ENCODE measurements around the gene LKAAEAR1.

LKAAEAR1 gene

GRCh38 chr20:64104667-64105451 lies 20.7 kb upstream of the LKAAEAR1 start:
- Mint-ChIP-seq H3K4me1 (peaks cover 23% of the 10 kb centered on the region), H3K27ac (peak overlapping the region; percentile 51), H3K9me3 (no peaks in the 10 kb centered on the region), H3K27me3 (peaks cover 4% of the 10 kb centered on the region), H3K36me3 (no peaks in the 10 kb centered on the region), H3K4me3 (no peak overlapping the region)

GRCh38 chr20:64103871-64104666 lies 19.9 kb upstream of the LKAAEAR1 start:
- H3K27ac Mint-ChIP-seq: no peak overlapping the region
- peaks cover 4% of the 10 kb centered on the region for H3K27me3 Mint-ChIP-seq
- H3K36me3 Mint-ChIP-seq: no peaks in the 10 kb centered on the region
- H3K4me1 Mint-ChIP-seq: peaks cover 23% of the 10 kb centered on the region
- H3K4me3 Mint-ChIP-seq: no peak overlapping the region
- no peaks in the 10 kb centered on the region for H3K9me3 Mint-ChIP-seq

GRCh38 chr20:64102647-64103354 lies 18.6 kb upstream of the LKAAEAR1 start:
- Mint-ChIP-seq H3K4me1 (peaks cover 19% of the 10 kb centered on the region), H3K36me3 (no peaks in the 10 kb centered on the region), H3K4me3 (peak overlapping the region; percentile 66), H3K27me3 (peaks cover 4% of the 10 kb centered on the region), H3K27ac (no peak overlapping the region), H3K9me3 (no peaks in the 10 kb centered on the region)

- Mint-ChIP-seq H3K4me1 (peaks cover 19% of the 10 kb centered on the region), H3K27me3 (peaks cover 4% of the 10 kb centered on the region), H3K4me3 (peak overlapping the region; percentile 73), H3K9me3 (no peaks in the 10 kb centered on the region), H3K27ac (no peak overlapping the region), H3K36me3 (no peaks in the 10 kb centered on the region)
Observed at GRCh38 chr20:64101731-64102621, 17.8 kb upstream of the LKAAEAR1 start.

GRCh38 chr20:64100946-64101688 lies 16.9 kb upstream of the LKAAEAR1 start:
- Mint-ChIP-seq H3K36me3 (no peaks in the 10 kb centered on the region), H3K4me1 (peaks cover 13% of the 10 kb centered on the region), H3K9me3 (no peaks in the 10 kb centered on the region), H3K4me3 (peak overlapping the region; percentile 73), H3K27me3 (peaks cover 4% of the 10 kb centered on the region), H3K27ac (no peak overlapping the region)

GRCh38 chr20:64100566-64100888 lies 16.3 kb upstream of the LKAAEAR1 start:
- H3K4me1 Mint-ChIP-seq: peaks cover 12% of the 10 kb centered on the region
- no peaks in the 10 kb centered on the region for H3K36me3 Mint-ChIP-seq
- peaks cover 4% of the 10 kb centered on the region for H3K27me3 Mint-ChIP-seq
- no peak overlapping the region for H3K4me3 Mint-ChIP-seq
- H3K27ac Mint-ChIP-seq: no peak overlapping the region
- no peaks in the 10 kb centered on the region for H3K9me3 Mint-ChIP-seq

GRCh38 chr20:64099880-64100565 lies 15.8 kb upstream of the LKAAEAR1 start:
- Mint-ChIP-seq H3K27ac (no peak overlapping the region), H3K4me3 (no peak overlapping the region), H3K9me3 (no peaks in the 10 kb centered on the region), H3K4me1 (peaks cover 12% of the 10 kb centered on the region), H3K27me3 (peaks cover 4% of the 10 kb centered on the region), H3K36me3 (no peaks in the 10 kb centered on the region)

GRCh38 chr20:64099086-64099786 lies 15.0 kb upstream of the LKAAEAR1 start:
- no peaks in the 10 kb centered on the region for H3K9me3 Mint-ChIP-seq

GRCh38 chr20:64098471-64099013 lies 14.3 kb upstream of the LKAAEAR1 start:
- Mint-ChIP-seq H3K36me3 (no peaks in the 10 kb centered on the region), H3K9me3 (no peaks in the 10 kb centered on the region), H3K27me3 (peaks cover 3% of the 10 kb centered on the region), H3K4me3 (no peak overlapping the region), H3K27ac (no peak overlapping the region), H3K4me1 (peaks cover 12% of the 10 kb centered on the region)

More at GRCh38 chr20:64099086-64099786, 15.0 kb upstream of the LKAAEAR1 start:
- H3K4me1 Mint-ChIP-seq: peaks cover 12% of the 10 kb centered on the region
- no peak overlapping the region for H3K27ac Mint-ChIP-seq
- peaks cover 4% of the 10 kb centered on the region for H3K27me3 Mint-ChIP-seq
- H3K4me3 Mint-ChIP-seq: no peak overlapping the region
- H3K36me3 Mint-ChIP-seq: no peaks in the 10 kb centered on the region

GRCh38 chr20:64096535-64096934 lies 12.3 kb upstream of the LKAAEAR1 start:
- no peak overlapping the region for H3K4me3 Mint-ChIP-seq
- H3K4me1 Mint-ChIP-seq: peaks cover 15% of the 10 kb centered on the region
- no peaks in the 10 kb centered on the region for H3K36me3 Mint-ChIP-seq
- no peaks in the 10 kb centered on the region for H3K9me3 Mint-ChIP-seq
- H3K27me3 Mint-ChIP-seq: peaks cover 3% of the 10 kb centered on the region
- H3K27ac Mint-ChIP-seq: no peak overlapping the region

GRCh38 chr20:64095927-64096326 lies 11.7 kb upstream of the LKAAEAR1 start:
- no peaks in the 10 kb centered on the region for H3K36me3 Mint-ChIP-seq
- H3K4me1 Mint-ChIP-seq: peaks cover 8% of the 10 kb centered on the region
- no peak overlapping the region for H3K27ac Mint-ChIP-seq
- no peaks in the 10 kb centered on the region for H3K27me3 Mint-ChIP-seq
- no peak overlapping the region for H3K4me3 Mint-ChIP-seq
- no peaks in the 10 kb centered on the region for H3K9me3 Mint-ChIP-seq

- H3K27ac Mint-ChIP-seq: no peak overlapping the region
- H3K36me3 Mint-ChIP-seq: no peaks in the 10 kb centered on the region
- no peak overlapping the region for H3K4me3 Mint-ChIP-seq
- no peaks in the 10 kb centered on the region for H3K9me3 Mint-ChIP-seq
- H3K27me3 Mint-ChIP-seq: no peaks in the 10 kb centered on the region
- peaks cover 8% of the 10 kb centered on the region for H3K4me1 Mint-ChIP-seq
Observed at GRCh38 chr20:64095455-64095854, 11.3 kb upstream of the LKAAEAR1 start.

GRCh38 chr20:64093013-64093503 lies 8.9 kb upstream of the LKAAEAR1 start:
- peaks cover 3% of the 10 kb centered on the region for H3K4me1 Mint-ChIP-seq
- no peaks in the 10 kb centered on the region for H3K27me3 Mint-ChIP-seq
- H3K4me3 Mint-ChIP-seq: no peak overlapping the region
- no peak overlapping the region for H3K27ac Mint-ChIP-seq
- H3K36me3 Mint-ChIP-seq: no peaks in the 10 kb centered on the region
- H3K9me3 Mint-ChIP-seq: no peaks in the 10 kb centered on the region
